NCI-H2081 treated with DMSO at 0.1 percent for 48 hours (cell line): ENCODE results near the gene RIIAD1.
A peak's percentile ranks its signal among the peaks of the same experiment; 100 is the strongest.
"Not testable (repeated sequence)": the region's sequence is repeated elsewhere in the genome, so short reads cannot be mapped to it uniquely, and the experiment has no call there.

Experiments used
- DNase-seq: peaks from one replicate; lab custom pipeline; 2025; lab: John Stamatoyannopoulos, UW

The RIIAD1 gene

DNA sequence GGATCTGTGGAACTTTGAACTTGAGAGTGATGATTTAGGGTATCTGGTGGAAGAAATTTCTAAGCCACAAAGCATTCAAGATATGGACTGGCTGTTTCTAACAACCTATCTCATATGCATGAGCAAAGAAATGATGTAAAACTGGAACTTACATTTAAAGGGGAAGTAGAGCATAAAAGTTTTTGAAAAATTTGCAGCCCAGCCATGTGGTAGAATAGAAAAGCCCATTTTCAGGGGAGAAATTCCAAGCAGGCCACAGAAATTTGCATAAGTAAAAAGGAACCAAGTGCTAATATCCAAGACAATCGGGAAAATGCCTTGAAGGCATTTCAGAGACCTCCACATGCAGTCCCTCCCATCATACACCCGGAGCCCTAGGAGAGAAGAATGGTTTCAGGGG lies 15.7 kb downstream of the RIIAD1 start:
- no peak for DNase-seq

- no peak for DNase-seq
Measured at GRCh38 chr1:151737479-151737878, 16.2 kb downstream of the RIIAD1 start.

DNA sequence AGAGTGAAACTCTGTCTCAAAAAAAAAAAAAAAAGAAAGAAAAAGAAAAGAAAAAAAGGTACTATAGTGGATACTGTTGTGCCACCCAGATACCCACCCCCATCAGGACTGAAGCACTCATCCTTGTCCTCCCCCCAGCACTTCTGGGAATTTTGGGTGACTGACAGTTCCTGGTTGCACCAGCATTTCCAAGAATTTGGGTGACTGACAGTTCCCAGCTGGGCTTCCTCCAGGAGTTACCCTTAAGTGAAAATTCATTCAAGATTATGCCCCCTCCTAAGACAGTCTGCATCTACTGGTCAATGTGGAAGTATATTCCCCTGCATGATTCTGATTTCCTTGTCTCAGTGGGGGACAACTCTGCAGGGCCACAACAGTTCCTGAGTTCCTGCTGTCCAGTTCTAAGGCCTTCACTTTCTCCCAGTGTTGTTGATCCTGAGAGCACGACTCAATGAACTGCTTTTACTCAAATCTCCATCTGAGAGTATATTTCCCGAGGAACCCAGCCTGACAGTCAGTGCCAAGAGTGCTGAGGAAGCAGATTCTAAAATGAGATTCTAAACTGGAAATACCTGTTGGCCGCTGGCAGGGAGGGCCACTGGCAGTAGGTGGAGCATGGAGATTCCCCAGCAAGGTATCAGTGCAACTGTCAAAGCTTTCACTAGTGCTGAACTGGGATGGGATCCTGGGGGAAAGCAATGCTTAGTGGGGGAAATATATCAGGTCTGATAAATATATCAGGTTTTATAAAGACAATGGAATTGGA lies 18.5 kb downstream of the RIIAD1 start:
- DNase-seq: no peak

- DNase-seq: no peak
Measured at GRCh38 chr1:151741516-151741915, 20.2 kb downstream of the RIIAD1 start.

DNA sequence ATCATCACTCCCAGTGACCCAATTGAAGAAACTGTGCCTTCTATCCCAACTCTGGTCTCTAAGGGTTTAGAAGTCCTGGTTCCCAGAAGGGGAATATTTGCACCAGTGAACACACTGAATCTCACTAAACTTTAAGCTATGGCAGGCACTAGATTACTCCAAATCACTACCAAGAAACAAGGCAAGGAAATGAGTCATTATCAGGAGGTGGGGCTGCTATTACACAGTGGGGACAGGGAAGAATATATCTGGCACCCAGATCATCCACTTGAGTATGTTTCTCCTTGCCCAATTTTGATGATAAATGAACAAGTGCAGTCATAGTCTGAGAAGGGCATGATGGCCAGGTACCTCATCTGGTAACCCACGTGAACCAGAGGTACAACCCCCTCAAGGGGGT lies 35.0 kb downstream of the RIIAD1 start:
- DNase-seq: no peak

GRCh38 chr1:151759241-151759640 lies 37.9 kb downstream of the RIIAD1 start:
- no peak for DNase-seq

DNA sequence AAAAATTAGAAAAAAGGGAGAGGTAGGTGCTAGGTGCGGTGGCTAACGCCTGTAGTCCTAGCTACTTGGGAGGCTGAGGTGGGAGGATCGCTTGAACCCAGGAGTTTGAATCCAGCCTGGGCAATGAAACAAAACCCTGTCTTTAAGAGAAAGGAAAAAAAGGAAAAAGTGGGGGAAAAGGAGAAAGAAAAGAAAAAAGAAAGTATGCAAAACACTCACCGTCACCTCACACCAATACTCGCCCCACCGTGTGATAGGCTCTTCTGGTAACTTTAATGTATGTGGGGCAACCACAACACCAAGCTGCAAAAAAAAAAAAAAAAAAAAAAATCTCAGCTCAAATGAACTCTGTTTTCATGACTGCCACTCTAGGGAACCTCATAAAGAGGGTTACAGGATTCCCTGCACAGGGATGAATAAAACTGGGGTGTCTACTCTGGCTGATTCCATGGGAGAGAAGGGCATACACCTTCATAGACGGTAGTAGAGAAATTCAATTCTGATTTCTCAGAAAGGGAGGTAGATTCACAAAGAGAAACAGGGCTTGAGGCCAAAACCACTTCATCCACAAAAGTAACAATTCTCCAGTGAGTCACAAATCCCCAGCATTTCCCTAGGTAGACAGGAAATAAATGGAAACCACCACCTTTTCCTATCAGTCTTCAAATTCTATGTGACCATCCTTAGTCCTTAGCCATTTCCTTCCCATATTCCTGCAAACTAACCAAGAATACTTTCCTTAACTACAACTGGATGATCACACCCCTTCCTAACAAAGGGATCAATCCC lies 39.5 kb downstream of the RIIAD1 start:
- no peak for DNase-seq

DNA sequence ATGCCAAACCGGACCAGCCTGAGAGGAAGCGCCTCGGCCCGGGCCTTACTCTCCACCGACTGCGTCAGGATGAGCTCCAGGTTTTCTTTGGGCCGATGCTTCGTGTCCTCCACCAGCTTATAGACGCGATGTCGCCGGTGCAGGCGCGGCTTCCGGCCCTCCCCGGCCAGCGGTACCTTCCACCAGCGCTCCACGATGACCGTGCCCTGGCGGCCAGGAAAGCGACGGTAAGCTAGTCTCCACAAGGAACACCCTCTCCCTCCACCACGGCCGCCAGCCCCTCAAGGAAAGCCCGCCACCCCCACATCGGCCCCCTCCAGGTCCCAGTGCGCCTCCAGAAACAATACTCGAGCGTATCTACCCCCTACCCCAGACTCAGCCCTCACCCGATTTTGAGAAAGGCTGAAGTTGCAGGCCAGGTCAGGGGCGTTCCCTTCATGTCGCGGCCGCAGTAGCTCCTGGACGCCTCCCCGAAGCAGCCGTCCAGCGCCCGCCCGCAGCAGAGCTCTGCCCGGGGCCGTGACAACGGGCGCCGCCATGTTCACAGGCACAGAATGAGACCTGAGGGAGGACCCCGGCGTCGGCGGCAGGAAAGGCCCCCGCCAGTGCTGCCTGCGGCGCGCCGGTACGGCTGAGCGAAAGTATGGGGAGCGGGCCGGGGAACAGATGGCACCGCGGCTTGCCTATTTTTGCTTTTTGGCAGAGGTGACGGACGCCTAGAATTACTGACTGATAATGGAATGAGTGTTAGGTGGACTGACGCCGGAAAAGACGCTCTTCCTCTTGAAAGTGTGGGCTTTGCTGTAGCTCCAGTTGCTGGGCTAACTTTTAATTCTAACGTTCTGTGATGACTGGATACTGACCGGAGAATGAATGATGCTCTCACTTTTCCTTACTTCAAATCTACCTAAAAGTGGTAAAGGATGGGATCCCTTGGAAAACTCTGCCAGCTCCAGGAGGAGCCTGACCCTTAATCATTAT lies 41.9 kb downstream of the RIIAD1 start, which contains the start of gene MRPL9:
TSS of gene MRPL9 (minus strand) at position 556 of the 981 bp plus-strand sequence. CDS start at position 539, 17 bp downstream.
- DNase-seq: peak; percentile 15

- DNase-seq: no peak
Measured at GRCh38 chr1:151763990-151764389, 42.7 kb downstream of the RIIAD1 start.

- not testable (repeated sequence) for DNase-seq
Measured at GRCh38 chr1:151768351-151769066, 47.2 kb downstream of the RIIAD1 start.

DNA sequence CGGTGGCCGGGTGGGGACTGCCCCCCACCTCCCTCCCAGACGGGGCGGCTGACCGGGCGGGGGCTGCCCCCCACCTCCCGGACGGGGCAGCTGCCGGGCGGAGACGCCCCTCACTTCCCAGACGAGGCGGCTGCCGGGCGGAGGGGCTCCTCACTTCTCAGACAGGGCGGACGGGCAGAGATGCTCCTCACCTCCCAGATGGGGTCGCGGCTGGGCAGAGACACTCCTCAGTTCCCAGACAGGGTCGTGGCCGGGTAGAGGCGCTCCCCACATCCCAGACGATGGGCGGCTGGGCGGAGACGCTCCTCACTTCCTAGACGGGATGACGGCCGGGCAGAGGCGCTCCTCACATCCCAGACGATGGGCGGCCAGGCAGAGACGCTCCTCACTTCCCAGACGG lies 47.9 kb downstream of the RIIAD1 start:
- DNase-seq: not testable (repeated sequence)

- no peak for DNase-seq
Measured at GRCh38 chr1:151773702-151774101, 52.4 kb downstream of the RIIAD1 start.

DNA sequence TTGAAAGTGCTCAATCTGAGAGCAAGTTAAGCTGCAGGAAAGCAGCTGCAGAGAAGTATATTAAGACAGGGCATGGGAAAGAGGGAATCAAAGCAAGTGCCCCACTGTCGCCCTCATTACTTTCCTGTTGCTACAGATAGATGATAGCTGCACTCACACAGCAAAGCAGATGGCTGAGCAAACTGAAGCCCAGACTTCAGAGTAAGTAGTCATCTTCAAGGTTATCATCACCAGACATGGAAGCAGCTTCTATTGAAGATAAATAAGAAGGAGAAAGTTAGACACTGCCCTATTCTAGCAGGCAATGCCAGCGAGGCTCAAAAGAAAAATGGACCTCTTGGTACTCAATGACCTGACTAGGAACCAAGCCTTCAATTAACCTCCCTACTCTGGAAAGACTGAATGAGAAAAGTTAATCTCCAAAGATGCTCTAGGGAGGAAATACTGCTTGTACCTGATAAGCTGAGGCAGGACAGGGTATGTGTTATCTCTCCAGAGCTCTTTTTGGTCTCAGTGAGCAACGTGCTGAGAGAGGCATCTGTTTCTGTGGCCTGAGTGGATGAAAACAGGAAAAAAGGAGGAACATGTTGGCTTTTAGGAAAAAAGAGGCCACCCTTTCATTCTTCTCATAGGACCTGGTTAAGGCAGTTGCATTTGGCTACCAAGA lies 53.1 kb downstream of the RIIAD1 start:
- DNase-seq: no peak

- no peak for DNase-seq
Measured at GRCh38 chr1:151775894-151776664, 54.8 kb downstream of the RIIAD1 start.

GRCh38 chr1:151776665-151777062 lies 55.3 kb downstream of the RIIAD1 start:
- DNase-seq: no peak

- no peak for DNase-seq
Measured at GRCh38 chr1:151777317-151777716, 56.0 kb downstream of the RIIAD1 start.
